ENCODE measurements around the gene NCAPG2.
A peak's percentile ranks its signal among the peaks of the same experiment; 100 is the strongest.

NCAPG2 gene

GRCh38 chr7:158662610-158663427 is 41.8 kb downstream of the NCAPG2 start:
- Histone ChIP-seq H3K36me3 (ENCODE audit: insufficient read depth, low read length) (peaks cover 89% of the 10 kb centered on the region), H3K4me1 (ENCODE audit: insufficient read depth, low read length) (no peaks in the 10 kb centered on the region), H3K4me3 (ENCODE audit: low read depth in 1 of 2, low read length in 2 of 2) (no peak overlapping the region), H3K9ac (ENCODE audit: low read depth, low read length) (no peak overlapping the region), H4K20me1 (ENCODE audit: insufficient read depth, low read length) (0 out of 2 replicates have a peak, but pooled peaks cover 7% of the 10 kb centered on the region), H3K4me2 (ENCODE audit: insufficient read depth, low read length) (no peak overlapping the region), H3K27me3 (ENCODE audit: insufficient read depth, low read length, poor library complexity) (no peaks in the 10 kb centered on the region), H3K9me3 (ENCODE audit: insufficient read depth, low read length, severe bottlenecking) (no peaks in the 10 kb centered on the region), H2AFZ (ENCODE audit: low read depth, low read length) (no peak overlapping the region), H3K79me2 (ENCODE audit: insufficient read depth, low read length) (peaks cover 20% of the 10 kb centered on the region), H3K27ac (ENCODE audit: low read length) (no peak overlapping the region)
- TF ChIP-seq CTCF (IDR thresholded peaks at IDR 0.05; ENCODE audit: borderline replicate concordance, extremely low read depth, low read length, poor library complexity, severe bottlenecking) (no peak), EZH2 (IDR thresholded peaks at IDR 0.05; ENCODE audit: borderline replicate concordance, low read depth, low read length, severe bottlenecking) (no peak)
- ATAC-seq (ENCODE audit: insufficient read depth, low read depth) (no peak), DNase-seq (no peak)

- Histone ChIP-seq H3K4me2 (ENCODE audit: insufficient read depth, low read length) (no peak overlapping the region), H3K27ac (ENCODE audit: low read length) (no peak overlapping the region), H3K9ac (ENCODE audit: low read depth, low read length) (no peak overlapping the region), H3K36me3 (ENCODE audit: insufficient read depth, low read length) (peaks cover 95% of the 10 kb centered on the region), H3K4me1 (ENCODE audit: insufficient read depth, low read length) (no peaks in the 10 kb centered on the region), H2AFZ (ENCODE audit: low read depth, low read length) (no peak overlapping the region), H3K4me3 (ENCODE audit: low read depth in 1 of 2, low read length in 2 of 2) (no peak overlapping the region), H3K79me2 (ENCODE audit: insufficient read depth, low read length) (peaks cover 6% of the 10 kb centered on the region), H3K9me3 (ENCODE audit: insufficient read depth, low read length, severe bottlenecking) (no peaks in the 10 kb centered on the region), H4K20me1 (ENCODE audit: insufficient read depth, low read length) (peaks cover 8% of the 10 kb centered on the region), H3K27me3 (ENCODE audit: insufficient read depth, low read length, poor library complexity) (no peaks in the 10 kb centered on the region)
- TF ChIP-seq CTCF (IDR thresholded peaks at IDR 0.05; ENCODE audit: borderline replicate concordance, extremely low read depth, low read length, poor library complexity, severe bottlenecking) (no peak), EZH2 (IDR thresholded peaks at IDR 0.05; ENCODE audit: borderline replicate concordance, low read depth, low read length, severe bottlenecking) (no peak)
- no peak for DNase-seq
- ATAC-seq (ENCODE audit: insufficient read depth, low read depth): no peak
These were observed 46.1 kb downstream of the NCAPG2 start for GRCh38 chr7:158658475-158658874.

- ATAC-seq (ENCODE audit: insufficient read depth, low read depth): peak; percentile 27; the same call in 1 of the 3 replicates
- H4K20me1 ChIP-seq (ENCODE audit: insufficient read depth, low read length): peaks cover 8% of the 10 kb centered on the region
- H3K4me2 ChIP-seq (ENCODE audit: insufficient read depth, low read length): no peak overlapping the region
- DNase-seq: no peak
- H3K4me3 ChIP-seq (ENCODE audit: low read depth in 1 of 2, low read length in 2 of 2): no peak overlapping the region
- H3K27ac ChIP-seq (ENCODE audit: low read length): no peak overlapping the region
- H2AFZ ChIP-seq (ENCODE audit: low read depth, low read length): no peak overlapping the region
- no peaks in the 10 kb centered on the region for H3K4me1 ChIP-seq (ENCODE audit: insufficient read depth, low read length)
- TF ChIP-seq EZH2 (IDR thresholded peaks at IDR 0.05; ENCODE audit: borderline replicate concordance, low read depth, low read length, severe bottlenecking): no peak
- TF ChIP-seq CTCF (IDR thresholded peaks at IDR 0.05; ENCODE audit: borderline replicate concordance, extremely low read depth, low read length, poor library complexity, severe bottlenecking): no peak
- no peak overlapping the region for H3K9ac ChIP-seq (ENCODE audit: low read depth, low read length)
- no peaks in the 10 kb centered on the region for H3K9me3 ChIP-seq (ENCODE audit: insufficient read depth, low read length, severe bottlenecking)
- peaks cover 94% of the 10 kb centered on the region for H3K36me3 ChIP-seq (ENCODE audit: insufficient read depth, low read length)
- no peaks in the 10 kb centered on the region for H3K27me3 ChIP-seq (ENCODE audit: insufficient read depth, low read length, poor library complexity)
- H3K79me2 ChIP-seq (ENCODE audit: insufficient read depth, low read length): peaks cover 6% of the 10 kb centered on the region
These were observed 47.3 kb downstream of the NCAPG2 start for GRCh38 chr7:158657189-158657746.
